ENCODE results near the gene CARD6.
A peak's percentile ranks its signal among the peaks of the same experiment; 100 is the strongest.

Gene CARD6

GRCh38 chr5:40828690-40829661, 12.2 kb upstream of the CARD6 start:
- peak overlapping the region; percentile 29 for H3K27ac ChIP-seq (ENCODE audit: low read depth, low read length, severe bottlenecking)
- peaks cover 22% of the 10 kb centered on the region for H3K4me1 ChIP-seq (ENCODE audit: control insufficient read depth, insufficient read depth, low read length, poor library complexity, severe bottlenecking)
- 96 to 100% methylated on average over 2 to 3 of the region's 3 CpGs for WGBS, 2 experiments (ENCODE audit: insufficient coverage in 2 of 2)
- H3K4me3 ChIP-seq (ENCODE audit: extremely low read depth, insufficient read depth, low read length, poor library complexity, severe bottlenecking), result no peak overlapping the region
- H3K9me3 ChIP-seq (ENCODE audit: control insufficient read depth, low read length), result no peaks in the 10 kb centered on the region
- H3K36me3 ChIP-seq (ENCODE audit: control insufficient read depth, insufficient read depth, low read length), result peaks cover 91% of the 10 kb centered on the region

GRCh38 chr5:40829748-40830533, 11.2 kb upstream of the CARD6 start:
- 83 to 93% methylated on average over 6 to 7 of the region's 13 CpGs for WGBS, 2 experiments (ENCODE audit: insufficient coverage in 2 of 2)
- Histone ChIP-seq H3K4me1 (ENCODE audit: control insufficient read depth, insufficient read depth, low read length, poor library complexity, severe bottlenecking) (peaks cover 22% of the 10 kb centered on the region), H3K4me3 (ENCODE audit: extremely low read depth, insufficient read depth, low read length, poor library complexity, severe bottlenecking) (no peak overlapping the region), H3K27ac (ENCODE audit: low read depth, low read length, severe bottlenecking) (no peak overlapping the region), H3K36me3 (ENCODE audit: control insufficient read depth, insufficient read depth, low read length) (peaks cover 95% of the 10 kb centered on the region), H3K9me3 (ENCODE audit: control insufficient read depth, low read length) (no peaks in the 10 kb centered on the region)

- peaks cover 79% of the 10 kb centered on the region for H3K36me3 ChIP-seq (ENCODE audit: control insufficient read depth, insufficient read depth, low read length)
- H3K27ac ChIP-seq (ENCODE audit: low read depth, low read length, severe bottlenecking), result peak overlapping the region; percentile 32
- peaks cover 26% of the 10 kb centered on the region for H3K4me1 ChIP-seq (ENCODE audit: control insufficient read depth, insufficient read depth, low read length, poor library complexity, severe bottlenecking)
- WGBS, 2 experiments (ENCODE audit: insufficient coverage in 2 of 2), result 94 to 100% methylated on average over 1 to 3 of the region's 4 CpGs
- H3K4me3 ChIP-seq (ENCODE audit: extremely low read depth, insufficient read depth, low read length, poor library complexity, severe bottlenecking), result no peak overlapping the region
- H3K9me3 ChIP-seq (ENCODE audit: control insufficient read depth, low read length), result no peaks in the 10 kb centered on the region
Observed at GRCh38 chr5:40831346-40832210, 9.6 kb upstream of the CARD6 start.

- 92 to 95% methylated on average over 4 of the region's 4 CpGs for WGBS, 2 experiments (ENCODE audit: insufficient coverage in 2 of 2)
- H3K36me3 ChIP-seq (ENCODE audit: control insufficient read depth, insufficient read depth, low read length), result peaks cover 71% of the 10 kb centered on the region
- H3K4me1 ChIP-seq (ENCODE audit: control insufficient read depth, insufficient read depth, low read length, poor library complexity, severe bottlenecking), result peaks cover 26% of the 10 kb centered on the region
- no peaks in the 10 kb centered on the region for H3K9me3 ChIP-seq (ENCODE audit: control insufficient read depth, low read length)
- peak overlapping the region; percentile 91 for H3K4me3 ChIP-seq (ENCODE audit: extremely low read depth, insufficient read depth, low read length, poor library complexity, severe bottlenecking)
- no peak overlapping the region for H3K27ac ChIP-seq (ENCODE audit: low read depth, low read length, severe bottlenecking)
Observed at GRCh38 chr5:40832345-40832744, 8.8 kb upstream of the CARD6 start.

GRCh38 chr5:40833712-40834229, 7.4 kb upstream of the CARD6 start:
- Histone ChIP-seq H3K9me3 (ENCODE audit: control insufficient read depth, low read length) (no peaks in the 10 kb centered on the region), H3K36me3 (ENCODE audit: control insufficient read depth, insufficient read depth, low read length) (peaks cover 57% of the 10 kb centered on the region), H3K4me1 (ENCODE audit: control insufficient read depth, insufficient read depth, low read length, poor library complexity, severe bottlenecking) (peaks cover 26% of the 10 kb centered on the region), H3K4me3 (ENCODE audit: extremely low read depth, insufficient read depth, low read length, poor library complexity, severe bottlenecking) (peak overlapping the region; percentile 91), H3K27ac (ENCODE audit: low read depth, low read length, severe bottlenecking) (peak overlapping the region; percentile 95)
- WGBS, 2 experiments (ENCODE audit: insufficient coverage in 2 of 2), result 20 to 24% methylated on average over 9 to 13 of the region's 13 CpGs

GRCh38 chr5:40834391-40834848, 6.7 kb upstream of the CARD6 start:
- Histone ChIP-seq H3K27ac (ENCODE audit: low read depth, low read length, severe bottlenecking) (peak overlapping the region; percentile 95), H3K9me3 (ENCODE audit: control insufficient read depth, low read length) (no peaks in the 10 kb centered on the region), H3K4me1 (ENCODE audit: control insufficient read depth, insufficient read depth, low read length, poor library complexity, severe bottlenecking) (peaks cover 26% of the 10 kb centered on the region), H3K4me3 (ENCODE audit: extremely low read depth, insufficient read depth, low read length, poor library complexity, severe bottlenecking) (peak overlapping the region; percentile 91), H3K36me3 (ENCODE audit: control insufficient read depth, insufficient read depth, low read length) (peaks cover 50% of the 10 kb centered on the region)
- 0% methylated on average over 21 of the region's 21 CpGs for WGBS, 2 experiments (ENCODE audit: insufficient coverage in 2 of 2)

GRCh38 chr5:40834849-40835787, 6.0 kb upstream of the CARD6 start, which contains the start of gene RPL37:
Gene RPL37 (minus strand): TSS chr5:40835222. CDS start chr5:40835185, 37 bp downstream.
- no peaks in the 10 kb centered on the region for H3K9me3 ChIP-seq (ENCODE audit: control insufficient read depth, low read length)
- peak within 1 kb of the TSS; percentile 91 for H3K4me3 ChIP-seq (ENCODE audit: extremely low read depth, insufficient read depth, low read length, poor library complexity, severe bottlenecking)
- H3K27ac ChIP-seq (ENCODE audit: low read depth, low read length, severe bottlenecking), result peak within 1 kb of the TSS; percentile 95
- peaks cover 21% of the 10 kb centered on the region for H3K4me1 ChIP-seq (ENCODE audit: control insufficient read depth, insufficient read depth, low read length, poor library complexity, severe bottlenecking)
- 0 to 3% methylated on average over 46 to 56 of the region's 61 CpGs for WGBS, 2 experiments (ENCODE audit: insufficient coverage in 2 of 2)
- H3K36me3 ChIP-seq (ENCODE audit: control insufficient read depth, insufficient read depth, low read length), result peaks cover 44% of the 10 kb centered on the region

GRCh38 chr5:40838086-40838485, 3.1 kb upstream of the CARD6 start:
- H3K4me3 ChIP-seq (ENCODE audit: extremely low read depth, insufficient read depth, low read length, poor library complexity, severe bottlenecking), result no peak overlapping the region
- no peak overlapping the region for H3K27ac ChIP-seq (ENCODE audit: low read depth, low read length, severe bottlenecking)
- no peaks in the 10 kb centered on the region for H3K9me3 ChIP-seq (ENCODE audit: control insufficient read depth, low read length)
- 94 to 98% methylated on average over 3 to 4 of the region's 6 CpGs for whole genome bisulfite sequencing, 2 experiments (ENCODE audit: insufficient coverage in 2 of 2)
- H3K4me1 ChIP-seq (ENCODE audit: control insufficient read depth, insufficient read depth, low read length, poor library complexity, severe bottlenecking), result peaks cover 8% of the 10 kb centered on the region
- peaks cover 14% of the 10 kb centered on the region for H3K36me3 ChIP-seq (ENCODE audit: control insufficient read depth, insufficient read depth, low read length)

- WGBS, 2 experiments (ENCODE audit: insufficient coverage in 2 of 2), result 86% methylated on average over 1 of the region's 2 CpGs; no CpG with 5 or more reads in 1 of the 2 experiments
- no peak overlapping the region for H3K4me3 ChIP-seq (ENCODE audit: extremely low read depth, insufficient read depth, low read length, poor library complexity, severe bottlenecking)
Observed at GRCh38 chr5:40842351-40842750, 1.2 kb downstream of the CARD6 start.

More at GRCh38 chr5:40842351-40842750, 1.2 kb downstream of the CARD6 start:
- Histone ChIP-seq H3K9me3 (ENCODE audit: control insufficient read depth, low read length) (no peaks in the 10 kb centered on the region), H3K36me3 (ENCODE audit: control insufficient read depth, insufficient read depth, low read length) (no peaks in the 10 kb centered on the region), H3K27ac (ENCODE audit: low read depth, low read length, severe bottlenecking) (no peak overlapping the region), H3K4me1 (ENCODE audit: control insufficient read depth, insufficient read depth, low read length, poor library complexity, severe bottlenecking) (peaks cover 3% of the 10 kb centered on the region)

All from mesodermal cell (in vitro differentiated cells).